Nephron progenitor cell (in vitro differentiated cells): ENCODE data around the gene GRM2.

Experiments used
- DNase-seq: peaks from one replicate; pipeline ENCODE4 v3.0.0; 2021
- H3K27ac Mint-ChIP-seq: 2 replicates; pipeline ENCODE4 v1.8.0; 2021; ENCODE audit warnings: mild to moderate bottlenecking, moderate library complexity, mixed read lengths
- H3K27me3 Mint-ChIP-seq: 2 replicates; pipeline ENCODE4 v1.8.0; 2021; ENCODE audit warnings: mild to moderate bottlenecking, low read depth, mixed read lengths; ENCODE audit not compliant: poor library complexity
- H3K36me3 Mint-ChIP-seq: 2 replicates; pipeline ENCODE4 v1.8.0; 2021; ENCODE audit warnings: low read depth, mixed read lengths
- H3K4me1 Mint-ChIP-seq: 2 replicates; pipeline ENCODE4 v1.8.0; 2021; ENCODE audit warnings: mixed read lengths
- H3K4me3 Mint-ChIP-seq: 2 replicates; pipeline ENCODE4 v1.8.0; 2021; ENCODE audit warnings: mild to moderate bottlenecking, moderate library complexity, mixed read lengths
- H3K9me3 Mint-ChIP-seq: 2 replicates; pipeline ENCODE4 v1.8.0; 2021; ENCODE audit warnings: mild to moderate bottlenecking, moderate library complexity, mixed read lengths
- CTCF ChIP-seq: fragments of 200-600 bp; sonication (generic); IDR thresholded peaks from 2 replicates; pipeline ENCODE4 v1.5.0; 2021; ENCODE audit warnings: antibody characterized with exemption

The GRM2 gene

GRCh38 chr3:51709004-51709420 is 2.1 kb downstream of the GRM2 start:
- no peak for TF ChIP-seq CTCF
- Mint-ChIP-seq H3K36me3 (no peaks in the 10 kb centered on the region), H3K27ac (no peak overlapping the region), H3K9me3 (no peaks in the 10 kb centered on the region), H3K4me3 (no peak overlapping the region), H3K27me3 (peaks cover 30% of the 10 kb centered on the region), H3K4me1 (peaks cover 20% of the 10 kb centered on the region)
- DNase-seq, result no peak

GRCh38 chr3:51709675-51710074 is 2.8 kb downstream of the GRM2 start:
- peaks cover 30% of the 10 kb centered on the region for H3K27me3 Mint-ChIP-seq
- no peaks in the 10 kb centered on the region for H3K36me3 Mint-ChIP-seq
- no peak for TF ChIP-seq CTCF
- peaks cover 13% of the 10 kb centered on the region for H3K4me1 Mint-ChIP-seq
- no peak for DNase-seq
- H3K4me3 Mint-ChIP-seq, result no peak overlapping the region
- H3K27ac Mint-ChIP-seq, result no peak overlapping the region
- no peaks in the 10 kb centered on the region for H3K9me3 Mint-ChIP-seq

- Mint-ChIP-seq H3K36me3 (no peaks in the 10 kb centered on the region), H3K4me3 (no peak overlapping the region), H3K27me3 (peaks cover 30% of the 10 kb centered on the region), H3K9me3 (no peaks in the 10 kb centered on the region), H3K27ac (no peak overlapping the region), H3K4me1 (peaks cover 11% of the 10 kb centered on the region)
- no peak for TF ChIP-seq CTCF
- DNase-seq, result no peak
Observed at GRCh38 chr3:51710631-51711351, 3.9 kb downstream of the GRM2 start.

GRCh38 chr3:51711352-51712037 is 4.6 kb downstream of the GRM2 start:
- Mint-ChIP-seq H3K4me3 (no peak overlapping the region), H3K27me3 (peaks cover 30% of the 10 kb centered on the region), H3K4me1 (peaks cover 11% of the 10 kb centered on the region), H3K9me3 (no peaks in the 10 kb centered on the region), H3K27ac (no peak overlapping the region), H3K36me3 (no peaks in the 10 kb centered on the region)
- DNase-seq, result no peak
- TF ChIP-seq CTCF, result no peak

- Mint-ChIP-seq H3K27me3 (peaks cover 24% of the 10 kb centered on the region), H3K36me3 (no peaks in the 10 kb centered on the region), H3K4me3 (no peak overlapping the region), H3K27ac (no peak overlapping the region), H3K9me3 (no peaks in the 10 kb centered on the region), H3K4me1 (peaks cover 11% of the 10 kb centered on the region)
- no peak for DNase-seq
- no peak for TF ChIP-seq CTCF
Observed at GRCh38 chr3:51712038-51712420, 5.2 kb downstream of the GRM2 start.

- no peak overlapping the region for H3K4me3 Mint-ChIP-seq
- no peaks in the 10 kb centered on the region for H3K36me3 Mint-ChIP-seq
- H3K27me3 Mint-ChIP-seq, result peaks cover 20% of the 10 kb centered on the region
- DNase-seq, result no peak
- TF ChIP-seq CTCF, result no peak
- H3K27ac Mint-ChIP-seq, result no peak overlapping the region
- H3K4me1 Mint-ChIP-seq, result peaks cover 7% of the 10 kb centered on the region
- no peaks in the 10 kb centered on the region for H3K9me3 Mint-ChIP-seq
Observed at GRCh38 chr3:51712511-51712931, 5.7 kb downstream of the GRM2 start.
